Activated B cell treated with CpG ODN at 0.5 μM for 24 hours (primary cell): ENCODE data around the gene ANO3. TPM values are rescaled to one million over a fixed set of nuclear protein-coding genes. Genes with fewer than 3 reads are reported as not detected.

Source experiments
- ATAC-seq: fragments of 200-7000 bp; cut with Tn5 transposase; one replicate; pipeline ENCODE4 v1.10.0; 2021; ENCODE audit warnings: low read depth, mild to moderate bottlenecking, moderate library complexity
- CTCF ChIA-PET: fragments of 350-600 bp; sonication (Branson Sonifier 250); formaldehyde crosslinking; loops from one replicate; lab custom pipeline; 2021; ENCODE audit warnings: antibody characterized with exemption; lab: Charles Lee
- POLR2A ChIA-PET: fragments of 350-600 bp; sonication (Branson Sonifier 250); formaldehyde crosslinking; loops from one replicate; lab custom pipeline; 2021; ENCODE audit warnings: antibody characterized with exemption; lab: Charles Lee
- DNase-seq: peaks from one replicate; pipeline ENCODE4 v3.0.0; 2022
- H3K27ac Mint-ChIP-seq: one replicate; pipeline ENCODE4 v1.8.0; 2020; ENCODE audit warnings: mixed read lengths
- H3K27me3 Mint-ChIP-seq: one replicate; pipeline ENCODE4 v1.8.0; 2021; ENCODE audit warnings: mixed read lengths
- H3K36me3 Mint-ChIP-seq: one replicate; pipeline ENCODE4 v1.8.0; 2021; ENCODE audit warnings: low read depth, mixed read lengths
- H3K4me1 Mint-ChIP-seq: one replicate; pipeline ENCODE4 v1.8.0; 2021; ENCODE audit warnings: mixed read lengths
- H3K4me3 Mint-ChIP-seq: one replicate; pipeline ENCODE4 v1.8.0; 2020; ENCODE audit warnings: mild to moderate bottlenecking, mixed read lengths
- H3K9me3 Mint-ChIP-seq: one replicate; pipeline ENCODE4 v1.8.0; 2020; ENCODE audit warnings: mixed read lengths
- intact Hi-C: fragments of 100-400 bp; cut with micrococcal nuclease; formaldehyde crosslinking; loops from one replicate; pipeline ENCODE4 v1.15.1; 2024
- total RNA-seq: library from RNA; stranded (reverse); gene quantifications from 2 replicates; pipeline ENCODE4 v1.2.3, GENCODE V29; 2022
- TF ChIP-seq, protein P1 (sequence below): fragments of 200-600 bp; IDR thresholded peaks from one replicate; pipeline ENCODE4 v1.8.0; 2022; ENCODE audit warnings: antibody characterized with exemption, mild to moderate bottlenecking

ANO3 gene
- total RNA-seq, 1 donor from 2014 or later: not detected

DNA sequence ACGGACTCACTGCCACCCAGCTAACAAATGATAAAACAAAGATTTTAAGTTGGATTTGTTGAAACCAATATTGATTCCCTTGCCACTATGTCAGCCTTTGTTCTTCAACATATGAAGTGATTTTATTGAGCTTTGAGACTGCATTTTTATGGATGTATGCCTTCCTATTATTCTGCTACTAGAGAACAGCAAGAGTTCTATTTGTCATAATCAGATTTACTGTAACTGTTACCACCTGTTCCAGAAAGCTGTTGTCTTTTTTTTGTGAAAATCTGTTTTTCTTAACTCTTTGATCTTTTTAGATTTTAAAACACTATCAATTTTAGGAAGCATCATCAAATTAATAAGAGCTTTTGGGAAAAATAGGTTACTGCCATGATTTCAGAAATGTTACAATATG lies 125.7 kb downstream of the ANO3 start:
- Mint-ChIP-seq H3K36me3 (no peaks in the 10 kb centered on the region), H3K4me3 (no peak overlapping the region), H3K27ac (no peak overlapping the region), H3K27me3 (no peaks in the 10 kb centered on the region), H3K9me3 (peaks cover 5% of the 10 kb centered on the region), H3K4me1 (no peaks in the 10 kb centered on the region)
- ATAC-seq (no peak), DNase-seq (no peak)
- intact Hi-C loops: no loop called here
- CTCF ChIA-PET: no interaction called here
- POLR2A ChIA-PET: no interaction called here
- TF ChIP-seq, protein P1, sequence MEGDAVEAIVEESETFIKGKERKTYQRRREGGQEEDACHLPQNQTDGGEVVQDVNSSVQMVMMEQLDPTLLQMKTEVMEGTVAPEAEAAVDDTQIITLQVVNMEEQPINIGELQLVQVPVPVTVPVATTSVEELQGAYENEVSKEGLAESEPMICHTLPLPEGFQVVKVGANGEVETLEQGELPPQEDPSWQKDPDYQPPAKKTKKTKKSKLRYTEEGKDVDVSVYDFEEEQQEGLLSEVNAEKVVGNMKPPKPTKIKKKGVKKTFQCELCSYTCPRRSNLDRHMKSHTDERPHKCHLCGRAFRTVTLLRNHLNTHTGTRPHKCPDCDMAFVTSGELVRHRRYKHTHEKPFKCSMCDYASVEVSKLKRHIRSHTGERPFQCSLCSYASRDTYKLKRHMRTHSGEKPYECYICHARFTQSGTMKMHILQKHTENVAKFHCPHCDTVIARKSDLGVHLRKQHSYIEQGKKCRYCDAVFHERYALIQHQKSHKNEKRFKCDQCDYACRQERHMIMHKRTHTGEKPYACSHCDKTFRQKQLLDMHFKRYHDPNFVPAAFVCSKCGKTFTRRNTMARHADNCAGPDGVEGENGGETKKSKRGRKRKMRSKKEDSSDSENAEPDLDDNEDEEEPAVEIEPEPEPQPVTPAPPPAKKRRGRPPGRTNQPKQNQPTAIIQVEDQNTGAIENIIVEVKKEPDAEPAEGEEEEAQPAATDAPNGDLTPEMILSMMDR: no peak

DNA sequence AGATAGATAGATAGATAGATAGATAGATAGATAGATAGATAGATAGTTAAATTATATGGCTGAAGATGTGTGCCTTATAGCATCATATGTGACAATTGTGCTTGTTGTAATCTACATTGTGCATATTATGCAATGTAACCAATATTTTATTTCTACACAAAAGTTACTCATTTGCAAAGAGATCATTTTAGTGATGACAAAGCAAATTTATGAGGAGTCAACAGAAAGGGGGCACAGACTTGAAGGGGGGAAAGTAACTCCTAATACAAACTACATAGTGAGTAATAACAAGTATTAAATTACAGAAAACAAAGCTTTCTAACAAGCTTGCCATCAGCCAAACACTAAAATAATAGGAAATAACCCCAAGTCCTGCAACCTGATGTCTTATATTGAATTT lies 133.3 kb downstream of the ANO3 start:
- no peak overlapping the region for H3K4me3 Mint-ChIP-seq

DNA sequence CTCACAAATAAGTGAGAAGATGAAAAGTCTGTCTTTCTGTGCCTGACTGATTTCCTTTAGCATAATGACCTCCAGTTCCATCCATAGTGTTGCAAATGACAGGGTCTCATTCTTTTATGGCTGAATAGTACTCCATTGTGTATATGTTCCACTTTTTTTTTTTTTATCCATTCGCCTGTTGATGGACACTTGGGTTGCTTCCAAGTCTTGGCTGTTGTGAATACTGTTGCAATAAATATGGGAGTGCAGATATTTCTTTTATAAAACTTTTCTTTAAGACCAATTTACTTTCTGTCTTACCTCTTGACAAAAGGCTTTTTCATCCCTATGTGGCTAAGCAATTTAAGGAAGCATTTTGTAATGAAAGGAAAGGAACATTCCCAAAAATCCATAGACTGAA lies 135.6 kb downstream of the ANO3 start:
- Mint-ChIP-seq H3K36me3 (no peaks in the 10 kb centered on the region), H3K9me3 (no peaks in the 10 kb centered on the region), H3K27ac (no peak overlapping the region), H3K4me3 (no peak overlapping the region), H3K27me3 (no peaks in the 10 kb centered on the region), H3K4me1 (no peaks in the 10 kb centered on the region)
- no peak for DNase-seq
- no peak for ATAC-seq
- TF ChIP-seq, protein P1: no peak
- CTCF ChIA-PET: no interaction called here
- POLR2A ChIA-PET: no interaction called here
- intact Hi-C loops: no loop called here

More for the DNA sequence above, 133.3 kb downstream of the ANO3 start:
- Mint-ChIP-seq H3K9me3 (peaks cover 2% of the 10 kb centered on the region), H3K4me1 (no peaks in the 10 kb centered on the region), H3K36me3 (no peaks in the 10 kb centered on the region), H3K27me3 (no peaks in the 10 kb centered on the region), H3K27ac (no peak overlapping the region)
- no peak for ATAC-seq
- ChIA-PET POLR2A (no interaction called here), CTCF (no interaction called here)
- intact Hi-C loops: no loop called here
- no peak for DNase-seq
- TF ChIP-seq, protein P1: no peak

DNA sequence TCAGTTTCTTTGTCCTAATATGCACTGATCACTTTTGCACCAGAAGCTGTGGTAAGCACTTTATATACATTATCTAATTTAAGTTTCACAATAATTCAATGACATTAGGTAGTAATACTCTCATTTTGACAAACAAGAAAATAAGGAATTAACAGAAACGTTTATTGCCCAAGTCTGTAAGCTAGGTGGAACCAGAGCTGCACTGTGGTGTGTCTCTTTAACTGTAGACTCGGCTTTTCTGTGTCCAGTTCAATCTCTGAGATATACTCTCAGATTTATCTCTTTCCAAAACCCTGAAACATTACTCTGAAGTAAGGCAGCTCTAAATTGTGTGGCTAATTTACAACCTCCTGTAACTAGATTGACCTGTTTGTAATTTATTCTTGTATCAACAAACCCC lies 139.1 kb downstream of the ANO3 start:
- intact Hi-C loops: no loop called here
- POLR2A ChIA-PET: no interaction called here
- DNase-seq (no peak), ATAC-seq (no peak)
- Mint-ChIP-seq H3K27ac (no peak overlapping the region), H3K9me3 (no peaks in the 10 kb centered on the region), H3K4me3 (no peak overlapping the region), H3K27me3 (no peaks in the 10 kb centered on the region), H3K36me3 (no peaks in the 10 kb centered on the region), H3K4me1 (no peaks in the 10 kb centered on the region)
- TF ChIP-seq, protein P1: no peak
- CTCF ChIA-PET: no interaction called here

DNA sequence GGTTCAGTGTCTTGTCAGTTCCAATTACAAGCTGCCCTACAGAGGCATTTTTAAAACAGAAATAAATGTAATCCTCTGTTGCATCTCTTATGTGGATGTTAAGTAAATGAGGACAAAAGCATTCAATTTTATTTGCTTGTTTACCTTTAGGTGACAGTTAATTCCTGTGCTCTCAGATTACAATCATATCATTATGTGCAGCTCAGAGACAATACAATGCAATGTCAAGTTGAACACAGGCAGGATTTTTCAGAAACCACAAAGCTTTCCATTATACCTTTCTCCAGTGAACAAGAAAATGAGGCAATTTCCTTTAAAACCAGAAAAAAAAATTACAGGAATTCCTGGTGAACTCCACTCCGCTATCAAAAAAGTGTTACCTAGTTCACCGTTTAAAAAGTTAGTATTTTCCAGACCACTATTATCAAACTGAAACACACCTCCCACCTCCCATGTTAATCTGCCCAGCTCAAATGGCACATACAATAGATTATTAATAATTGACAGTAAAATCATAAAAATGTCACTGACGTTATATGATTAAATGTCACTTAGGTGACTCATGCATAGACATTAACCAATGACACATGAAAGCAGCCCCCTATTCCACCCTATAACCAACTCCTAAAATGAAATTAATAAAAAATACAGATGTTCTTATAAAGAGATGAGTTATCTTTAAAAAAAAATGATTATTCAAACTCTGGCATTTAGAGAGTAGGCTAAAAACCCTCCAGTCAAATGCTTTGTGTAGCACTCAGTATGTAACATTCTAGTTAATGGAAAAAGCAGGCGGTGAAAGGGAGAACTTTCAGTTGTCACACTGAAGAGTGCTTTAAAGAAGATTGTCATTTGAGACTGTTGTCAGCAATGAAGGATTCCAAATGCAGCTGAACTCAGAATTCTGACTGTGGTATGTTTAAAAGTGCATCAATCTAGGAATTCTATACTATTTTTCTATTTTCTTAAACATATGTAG lies 141.6 kb downstream of the ANO3 start:
- ChIA-PET CTCF (no interaction called here), POLR2A (no interaction called here)
- no peak for ATAC-seq
- Mint-ChIP-seq H3K27me3 (no peaks in the 10 kb centered on the region), H3K36me3 (no peaks in the 10 kb centered on the region), H3K27ac (no peak overlapping the region), H3K4me3 (no peak overlapping the region), H3K4me1 (no peaks in the 10 kb centered on the region), H3K9me3 (no peaks in the 10 kb centered on the region)
- intact Hi-C loops: no loop called here
- DNase-seq: no peak
- TF ChIP-seq, protein P1: no peak
